H1 (cell line): Measurements from ENCODE around the gene TGFA. TPM values are rescaled to one million over a fixed set of nuclear protein-coding genes. Genes with fewer than 3 reads are reported as not detected.

Experiments used
- CHD2 ChIP-seq: IDR thresholded peaks from 2 replicates; pipeline ENCODE4 v1.6.1; 2012; ENCODE audit warnings: low read length, improper control_type of control experiment
- CHD7 ChIP-seq: fragments of 300-600 bp; sonication (generic); IDR thresholded peaks from 2 replicates; pipeline ENCODE4 v1.7.1; 2012; ENCODE audit warnings: low read length, moderate library complexity, mild to moderate bottlenecking, inconsistent platforms; ENCODE audit not compliant: insufficient replicate concordance
- NANOG ChIP-seq: IDR thresholded peaks from 2 replicates; pipeline ENCODE4 v1.6.1; 2011; ENCODE audit warnings: low read length, low read depth, mild to moderate bottlenecking, inconsistent platforms; ENCODE audit not compliant: insufficient read depth, poor library complexity, severe bottlenecking
- NRF1 ChIP-seq: IDR thresholded peaks from 2 replicates; pipeline ENCODE4 v1.6.1; 2011; ENCODE audit warnings: mild to moderate bottlenecking, low read depth, low read length, improper control_type of control experiment
- RBBP5 ChIP-seq: IDR thresholded peaks from 2 replicates; pipeline ENCODE4 v1.7.1; 2012; ENCODE audit warnings: low read depth, mild to moderate bottlenecking, inconsistent platforms, low read length, moderate library complexity, borderline replicate concordance
- SRF ChIP-seq: IDR thresholded peaks from 2 replicates; pipeline ENCODE4 v1.6.1; 2011; ENCODE audit warnings: mild to moderate bottlenecking, low read depth, low read length, moderate library complexity
- SUZ12 ChIP-seq: fragments of 200-600 bp; sonication (generic); IDR thresholded peaks from 2 replicates; pipeline ENCODE4 v1.6.1; 2012; ENCODE audit warnings: mild to moderate bottlenecking, inconsistent platforms, low read length, moderate library complexity, mixed read lengths
- polyA plus RNA-seq, 7 experiments: library from polyadenylated mRNA; depleted of rRNA in 3 of 7; stranded (reverse) in 5 of 7; unstranded in 2 of 7; fragments of >200 nt in 5 of 7; fragments of 200-250 nt in 2 of 7; gene quantifications; 1 replicate in 5 of 7; 2 replicates in 1 of 7; 4 replicates in 1 of 7; pipeline versions ENCODE4 v1.2.1 to v1.2.3, GENCODE V29; 2011 to 2013; ENCODE audit warnings: missing spikeins in 2 of 7, mixed read lengths in 2 of 7
- total RNA-seq: library from RNA; stranded (reverse); fragmentation: NEBNext Ultra II Directional; extraction: Animal tissue kit (Norgen Biotek cat#: 25700); gene quantifications from 2 replicates; pipeline ENCODE4 v1.2.1, GENCODE V29; 2021

TGFA gene
- total and polyA plus RNA-seq, 2 of the 8 experiments (the other 6 are each of a cell fraction or from before 2014, with no cell fraction given), result 1.8 to 3.7 TPM

- no peak for TF ChIP-seq CHD7
- TF ChIP-seq SUZ12, result no peak
- no peak for TF ChIP-seq NANOG
- no peak for TF ChIP-seq CHD2
- no peak for TF ChIP-seq SRF
- no peak for TF ChIP-seq NRF1
- no peak for TF ChIP-seq RBBP5
Observed at GRCh38 chr2:70511971-70512729, 41.5 kb downstream of the TGFA start (continued).
